Ascending aorta (tissue), 2 donors: ENCODE results near the gene ZNF778. TPM values are rescaled to one million over a fixed set of nuclear protein-coding genes. Genes with fewer than 3 reads are reported as not detected.

Experiments
- DNase-seq, 2 donors: peaks; one replicate each; pipeline ENCODE4 v3.0.0-alpha.2; 2019; ENCODE audit warnings: low spot score in 2 of 2
- H3K27ac ChIP-seq, 2 donors: fragments of 200-600 bp; sonication (generic); one replicate each; pipeline ENCODE4 v1.5.1; 2016 to 2017; ENCODE audit warnings: mild to moderate bottlenecking in 1 of 2
- H3K27me3 ChIP-seq: fragments of 200-600 bp; sonication (generic); one replicate; pipeline ENCODE4 v1.5.1; 2017
- H3K36me3 ChIP-seq, 2 donors: fragments of 200-600 bp; sonication (generic); one replicate each; pipeline ENCODE4 v1.5.1; 2016
- H3K4me1 ChIP-seq, 2 donors: fragments of 200-600 bp; sonication (generic); one replicate each; pipeline ENCODE4 v1.5.1; 2016 to 2017; ENCODE audit warnings: mild to moderate bottlenecking in 1 of 2
- H3K4me3 ChIP-seq, 2 donors: fragments of 200-600 bp; sonication (generic); one replicate each; pipeline ENCODE4 v1.5.1; 2016 to 2017; ENCODE audit warnings: mild to moderate bottlenecking in 1 of 2
- H3K9me3 ChIP-seq, 2 donors: fragments of 200-600 bp; sonication (generic); one replicate each; pipeline ENCODE4 v1.5.1; 2016
- CTCF ChIP-seq, 3 experiments: fragments of 200-600 bp in 2 of 3; fragments of 450-650 bp in 1 of 3; sonication (generic) in 2 of 3; IDR thresholded peaks; one replicate each; pipeline ENCODE4 v1.5.1; 2016 to 2019; ENCODE audit warnings: antibody characterized with exemption in 3 of 3, mild to moderate bottlenecking in 1 of 3, moderate library complexity in 1 of 3
- intact Hi-C: fragments of 100-400 bp; cut with DNase I; formaldehyde crosslinking; loops from one replicate; pipeline ENCODE4 v1.15.1; 2023
- total RNA-seq: library from RNA; depleted of rRNA; stranded (reverse); fragments of >200 nt; gene quantifications from one replicate; pipeline ENCODE4 v1.1.0, GENCODE V29; 2016

The ZNF778 gene
- total RNA-seq, 1 donor from 2014 or later, result 1.5 TPM

GRCh38 chr16:89268585-89268984 is 51.1 kb downstream of the ZNF778 start:
- no peak for DNase-seq

GRCh38 chr16:89268987-89269735 is 51.7 kb downstream of the ZNF778 start:
- TF ChIP-seq CTCF (IDR thresholded peaks at IDR 0.05), result no peak
- DNase-seq, result no peak

More at GRCh38 chr16:89268585-89268984, 51.1 kb downstream of the ZNF778 start:
- intact Hi-C loops, result no loop called here
- H3K4me1 ChIP-seq, result no peaks in the 10 kb centered on the region
- no peaks in the 10 kb centered on the region for H3K27me3 ChIP-seq
- H3K27ac ChIP-seq, result no peak overlapping the region
- H3K36me3 ChIP-seq, result peaks cover 49 to 75% of the 10 kb centered on the region in 2 donors
- TF ChIP-seq CTCF (IDR thresholded peaks at IDR 0.05), result no peak
- H3K9me3 ChIP-seq, result no peaks in the 10 kb centered on the region
- H3K4me3 ChIP-seq, result no peak overlapping the region

GRCh38 chr16:89269805-89270665 is 52.5 kb downstream of the ZNF778 start:
- TF ChIP-seq CTCF (IDR thresholded peaks at IDR 0.05), result no peak
- Histone ChIP-seq H3K36me3 (peaks cover 61 to 90% of the 10 kb centered on the region in 2 donors), H3K27ac (no peak overlapping the region), H3K27me3 (no peaks in the 10 kb centered on the region), H3K4me3 (no peak overlapping the region), H3K4me1 (no peaks in the 10 kb centered on the region), H3K9me3 (no peaks in the 10 kb centered on the region)
- intact Hi-C loops, result no loop called here
- DNase-seq, result no peak

More at GRCh38 chr16:89268987-89269735, 51.7 kb downstream of the ZNF778 start:
- intact Hi-C loops, result no loop called here
- Histone ChIP-seq H3K9me3 (no peaks in the 10 kb centered on the region), H3K36me3 (peaks cover 54 to 81% of the 10 kb centered on the region in 2 donors), H3K4me3 (no peak overlapping the region), H3K27ac (no peak overlapping the region), H3K27me3 (no peaks in the 10 kb centered on the region), H3K4me1 (no peaks in the 10 kb centered on the region)

- no peak for DNase-seq
- intact Hi-C loops, result no loop called here
- H3K36me3 ChIP-seq, result peaks cover 59 to 90% of the 10 kb centered on the region in 2 donors
- no peaks in the 10 kb centered on the region for H3K9me3 ChIP-seq
- H3K27me3 ChIP-seq, result no peaks in the 10 kb centered on the region
- no peak for TF ChIP-seq CTCF (IDR thresholded peaks at IDR 0.05)
- no peaks in the 10 kb centered on the region for H3K4me1 ChIP-seq
- no peak overlapping the region for H3K4me3 ChIP-seq
- no peak overlapping the region for H3K27ac ChIP-seq
These were observed 53.3 kb downstream of the ZNF778 start for GRCh38 chr16:89270666-89271345.

GRCh38 chr16:89272631-89273030 is 55.1 kb downstream of the ZNF778 start:
- no peaks in the 10 kb centered on the region for H3K4me1 ChIP-seq
- peaks cover 54 to 91% of the 10 kb centered on the region in 2 donors for H3K36me3 ChIP-seq
- DNase-seq, result no peak
- no peaks in the 10 kb centered on the region for H3K27me3 ChIP-seq
- intact Hi-C loops, result no loop called here
- no peak overlapping the region for H3K27ac ChIP-seq
- no peaks in the 10 kb centered on the region for H3K9me3 ChIP-seq
- no peak overlapping the region for H3K4me3 ChIP-seq
- TF ChIP-seq CTCF (IDR thresholded peaks at IDR 0.05), result no peak
